GM19023 (cell line): ENCODE results near the gene TXK.
A peak's percentile ranks its signal among the peaks of the same experiment; 100 is the strongest.

Experiments
- ATAC-seq: cut with Tn5 transposase; IDR thresholded peaks from one replicate; pipeline ENCODE4 v1.9.1; 2021; ENCODE audit warnings: mild to moderate bottlenecking, moderate library complexity; ENCODE audit not compliant: unreplicated experiment

Gene TXK

GRCh38 chr4:48064349-48064748, 69.7 kb downstream of the TXK start:
- peak; percentile 45 for ATAC-seq

- ATAC-seq, result no peak
Observed at GRCh38 chr4:48058617-48059530, 75.2 kb downstream of the TXK start.

GRCh38 chr4:48051078-48051477, 83.0 kb downstream of the TXK start:
- ATAC-seq, result no peak

GRCh38 chr4:48049483-48049882, 84.6 kb downstream of the TXK start:
- ATAC-seq, result no peak

- ATAC-seq, result no peak
Observed at GRCh38 chr4:48047896-48048295, 86.2 kb downstream of the TXK start.

- ATAC-seq, result peak; percentile 98
Observed at GRCh38 chr4:48047421-48047844, 86.6 kb downstream of the TXK start.

GRCh38 chr4:48046059-48046458, 88.0 kb downstream of the TXK start:
- no peak for ATAC-seq

GRCh38 chr4:48044298-48044697, 89.8 kb downstream of the TXK start:
- ATAC-seq, result no peak

- no peak for ATAC-seq
Observed at GRCh38 chr4:48043504-48043903, 90.5 kb downstream of the TXK start.

GRCh38 chr4:48042979-48043461, 91.0 kb downstream of the TXK start:
- ATAC-seq, result no peak

- ATAC-seq, result no peak
Observed at GRCh38 chr4:48041535-48042137, 92.4 kb downstream of the TXK start.

- no peak for ATAC-seq
Observed at GRCh38 chr4:48039561-48039960, 94.5 kb downstream of the TXK start.

- no peak for ATAC-seq
Observed at GRCh38 chr4:48038666-48039065, 95.4 kb downstream of the TXK start.

GRCh38 chr4:48037117-48037462, 97.0 kb downstream of the TXK start:
- ATAC-seq, result no peak

- ATAC-seq, result no peak
Observed at GRCh38 chr4:48035952-48036351, 98.1 kb downstream of the TXK start.

GRCh38 chr4:48033825-48034413, 100.1 kb downstream of the TXK start:
- ATAC-seq, result no peak

- ATAC-seq, result no peak
Observed at GRCh38 chr4:48033412-48033811, 100.6 kb downstream of the TXK start.

- no peak for ATAC-seq
Observed at GRCh38 chr4:48032721-48033120, 101.3 kb downstream of the TXK start.

- no peak for ATAC-seq
Observed at GRCh38 chr4:48031802-48032525, 102.1 kb downstream of the TXK start.

- ATAC-seq, result no peak
Observed at GRCh38 chr4:48030470-48030869, 103.6 kb downstream of the TXK start.

- ATAC-seq, result peak; percentile 58
Observed at GRCh38 chr4:48028696-48029095, 105.4 kb downstream of the TXK start.
